Right lobe of liver (tissue), 6 donors: ENCODE measurements around the gene HOXB4. TPM values are rescaled to one million over a fixed set of nuclear protein-coding genes. Genes with fewer than 3 reads are reported as not detected.

Experiments
- ATAC-seq, 4 donors: fragments of 200-7000 bp; cut with Tn5 transposase; one replicate each; pipeline ENCODE4 v1.9.1; 2020; ENCODE audit warnings: mild to moderate bottlenecking in 4 of 4, moderate library complexity in 4 of 4
- DNase-seq, 3 donors: peaks; one replicate each; pipeline ENCODE4 v3.0.0-alpha.2; 2020
- H3K27ac ChIP-seq, 3 donors: fragments of 200-600 bp; one replicate each; pipeline ENCODE4 v1.8.0; 2022
- H3K27me3 ChIP-seq, 2 donors: fragments of 200-600 bp; one replicate each; pipeline ENCODE4 v1.8.0; 2022
- H3K36me3 ChIP-seq, 4 donors: fragments of 200-600 bp; sonication (generic) in 1 of 4; one replicate each; pipeline versions ENCODE4 v1.5.1 to v1.8.0; 2017 to 2022; ENCODE audit warnings: control low read depth in 1 of 4
- H3K4me1 ChIP-seq, 4 donors: fragments of 200-600 bp; sonication (generic) in 1 of 4; one replicate each; pipeline versions ENCODE4 v1.5.1 to v1.8.0; 2017 to 2022; ENCODE audit warnings: control low read depth in 1 of 4
- H3K4me3 ChIP-seq, 3 donors: fragments of 200-600 bp; one replicate each; pipeline ENCODE4 v1.8.0; 2022
- H3K9me3 ChIP-seq, 4 donors: fragments of 200-600 bp; sonication (generic) in 1 of 4; one replicate each; pipeline versions ENCODE4 v1.5.1 to v1.8.0; 2017 to 2022; ENCODE audit warnings: control low read depth in 1 of 4
- CTCF ChIP-seq, 4 donors: fragments of 200-600 bp in 3 of 4; fragments of 450-650 bp in 1 of 4; IDR thresholded peaks; one replicate each; pipeline versions ENCODE4 v1.5.1 to v1.8.0; 2016 to 2022; ENCODE audit warnings: antibody characterized with exemption in 4 of 4, mild to moderate bottlenecking in 2 of 4
- POLR2A ChIP-seq: fragments of 450-650 bp; IDR thresholded peaks from one replicate; pipeline ENCODE4 v1.6.1; 2017; ENCODE audit warnings: antibody characterized with exemption, mild to moderate bottlenecking
- WGBS: methylation state at CpG from one replicate; pipeline ENCODE4 v1.1.6; 2018; ENCODE audit warnings: low coverage, low lambda C conversion rate; ENCODE audit not compliant: insufficient coverage; ENCODE audit errors: missing lambda C conversion rate; 5-methylcytosine and 5-hydroxymethylcytosine counted together
- intact Hi-C, 2 donors: fragments of 100-400 bp; cut with DNase I; formaldehyde crosslinking; loops; one replicate each; pipeline versions ENCODE4 v1.11.2 to v1.14.1; 2022
- total RNA-seq, 6 experiments: library from RNA; depleted of rRNA in 2 of 6; stranded (reverse); fragments of >200 nt in 2 of 6; fragmentation: NEBNext Ultra II Directional in 3 of 6; extraction: Animal tissue kit (Norgen Biotek cat#: 25700) in 3 of 6; gene quantifications; one replicate each; pipeline versions ENCODE4 v1.1.0 to v1.2.4, GENCODE V29; 2016 to 2023
- donor health status: DM: no; HTN: yes; CAD: no.
- donor health status: DM: no; HTN: no; CAD: no.
- donor health status: DM: no; HTN: no; CAD: no.
- donor health status: DM: no; HTN: yes; CAD: no.
- donor health status: DM: no; HTN: yes; CAD: no.

Gene HOXB4
- total RNA-seq, 6 experiments from 2014 or later, result 0.31 to 1.1 (median 0.68) TPM

DNA sequence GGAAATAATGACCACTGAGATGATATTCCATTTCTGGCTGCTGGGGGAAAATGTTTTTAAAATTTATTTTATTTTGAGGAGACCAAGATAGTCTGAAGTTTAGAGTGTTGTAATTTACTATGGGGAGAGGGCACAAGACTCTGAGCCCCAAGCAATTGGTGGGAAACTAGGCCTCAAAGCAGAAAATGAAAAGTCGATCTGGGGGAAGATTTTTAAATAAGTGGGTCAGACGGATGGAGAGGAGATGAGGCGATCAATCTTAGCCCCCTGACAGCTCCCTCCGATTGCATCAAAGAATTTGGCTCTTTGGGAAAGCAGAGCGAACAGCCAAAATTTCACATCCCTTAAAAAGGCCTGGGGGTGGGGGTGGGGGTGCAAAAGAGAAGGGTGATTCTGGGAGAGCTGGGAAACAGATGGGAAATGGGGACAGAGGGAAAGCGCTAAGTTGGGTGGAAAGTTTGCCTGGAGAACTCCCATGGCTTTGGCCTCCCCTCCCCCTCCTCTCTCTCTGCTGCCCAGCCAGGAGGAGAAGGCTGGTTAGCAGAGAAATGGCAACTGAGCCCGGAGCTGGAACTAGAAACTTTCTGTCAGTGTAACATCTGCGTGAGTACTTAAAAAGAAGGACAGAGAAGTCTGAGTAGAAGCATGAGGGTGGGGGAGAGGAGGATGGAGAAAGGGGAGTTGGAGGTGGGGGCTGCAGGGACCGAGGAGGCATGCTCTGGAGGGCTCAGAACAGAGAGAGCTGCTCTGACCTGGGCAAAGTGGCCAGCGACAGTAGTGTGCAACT lies 31.8 kb downstream of the HOXB4 start:
- no peak overlapping the region for H3K4me3 ChIP-seq
- DNase-seq (no peak), ATAC-seq (no peak)
- H3K27ac ChIP-seq, result peak overlapping the region in 2 of 3 donors; percentile 64 to 75
- no peak for TF ChIP-seq CTCF (IDR thresholded peaks at IDR 0.05)
- no peak for TF ChIP-seq POLR2A
- no peaks in the 10 kb centered on the region for H3K9me3 ChIP-seq
- peaks cover 0 to 10% of the 10 kb centered on the region in 2 donors for H3K27me3 ChIP-seq
- intact Hi-C loops, result no loop called here
- no peaks in the 10 kb centered on the region for H3K36me3 ChIP-seq
- peaks cover 0 to 6% (median 0%) of the 10 kb centered on the region in 4 donors for H3K4me1 ChIP-seq
- 22% methylated on average over 10 of the region's 10 CpGs for WGBS

DNA sequence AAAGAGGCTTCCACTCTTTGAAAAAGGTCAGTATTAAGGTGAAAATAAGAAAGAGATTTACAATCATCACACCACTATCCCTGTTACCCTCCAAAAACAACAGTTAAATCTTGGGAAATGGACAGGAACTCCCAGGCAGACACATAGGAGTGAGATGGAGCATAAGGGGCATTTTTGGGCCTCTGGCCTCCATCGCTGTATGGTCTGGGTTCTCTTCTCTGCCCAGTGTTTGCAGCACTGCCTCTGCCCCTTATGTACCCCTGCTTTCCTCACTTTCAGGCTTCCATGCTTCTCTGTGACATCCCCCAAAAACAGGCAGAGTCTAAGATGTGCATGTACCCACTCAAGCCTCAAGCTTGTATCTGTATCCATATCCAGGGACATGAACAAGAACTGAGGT lies 32.6 kb downstream of the HOXB4 start:
- Histone ChIP-seq H3K27me3 (peaks cover 0 to 11% of the 10 kb centered on the region in 2 donors), H3K4me1 (peaks cover 0 to 6% (median 0%) of the 10 kb centered on the region in 4 donors), H3K27ac (peak overlapping the region; percentile 64 to 78 (median 75)), H3K4me3 (no peak overlapping the region), H3K9me3 (no peaks in the 10 kb centered on the region), H3K36me3 (no peaks in the 10 kb centered on the region)
- 89% methylated on average over 1 of the region's 1 CpG for WGBS
- intact Hi-C loops, result no loop called here
- DNase-seq (no peak), ATAC-seq (no peak)
- no peak for TF ChIP-seq CTCF (IDR thresholded peaks at IDR 0.05)
- TF ChIP-seq POLR2A, result no peak

GRCh38 chr17:48545022-48545375 lies 33.2 kb downstream of the HOXB4 start, which contains the start of gene HOXB2:
Gene HOXB2 (minus strand): TSS chr17:48545109. CDS start chr17:48544911, 198 bp downstream.
- Histone ChIP-seq H3K4me3 (peak within 1 kb of the TSS; percentile 42 to 56 (median 45)), H3K27me3 (peaks cover 0 to 11% of the 10 kb centered on the region in 2 donors), H3K4me1 (peaks cover 0 to 6% (median 0%) of the 10 kb centered on the region in 4 donors), H3K9me3 (no peaks in the 10 kb centered on the region), H3K27ac (peak within 1 kb of the TSS; percentile 64 to 78 (median 75)), H3K36me3 (no peaks in the 10 kb centered on the region)
- TF ChIP-seq POLR2A (no peak), CTCF (IDR thresholded peaks at IDR 0.05) (no peak)
- ATAC-seq (no peak), DNase-seq (no peak)
- intact Hi-C loops, result no loop called here
- WGBS, result 22% methylated on average over 12 of the region's 12 CpGs

GRCh38 chr17:48544349-48545021 lies 33.7 kb downstream of the HOXB4 start:
- H3K36me3 ChIP-seq, result no peaks in the 10 kb centered on the region
- peaks cover 0 to 11% of the 10 kb centered on the region in 2 donors for H3K27me3 ChIP-seq
- H3K9me3 ChIP-seq, result no peaks in the 10 kb centered on the region
- peak overlapping the region; percentile 64 to 78 (median 75) for H3K27ac ChIP-seq
- peaks cover 0 to 6% (median 0%) of the 10 kb centered on the region in 4 donors for H3K4me1 ChIP-seq
- DNase-seq (peak; percentile 75 to 77 (median 76)), ATAC-seq (peak; percentile 42 to 62 (median 55))
- intact Hi-C loops, result no loop called here
- peak overlapping the region; percentile 42 to 56 (median 45) for H3K4me3 ChIP-seq
- WGBS, result 8% methylated on average over 30 of the region's 38 CpGs
- TF ChIP-seq POLR2A (no peak), CTCF (IDR thresholded peaks at IDR 0.05) (no peak)
